Small intestine (tissue), 7 donors: ENCODE measurements around the gene ST6GAL1. TPM values are rescaled to one million over a fixed set of nuclear protein-coding genes. Genes with fewer than 3 reads are reported as not detected.

Experiments used
- DNase-seq, 2 donors: peaks; one replicate each; pipeline versions ENCODE4 v3.0.0 to v3.0.0-alpha.2; 2013
- FAIRE-seq: peaks from 2 replicates; lab custom pipeline; 2012; peaks lifted over from hg19 to GRCh38; lab: Jason Lieb, UNC
- H3K27ac ChIP-seq, 3 donors: one replicate each; pipeline ENCODE4 v1.5.1; 2013; ENCODE audit warnings: low read length in 2 of 3, mild to moderate bottlenecking in 2 of 3, control low read depth in 1 of 3, inconsistent platforms in 1 of 3, low read depth in 1 of 3, moderate library complexity in 1 of 3
- H3K27me3 ChIP-seq, 3 donors: one replicate each; pipeline ENCODE4 v1.6.1; 2013; ENCODE audit warnings: low read length in 3 of 3, inconsistent platforms in 1 of 3; ENCODE audit not compliant: control insufficient read depth in 3 of 3, insufficient read depth in 3 of 3
- H3K36me3 ChIP-seq, 3 donors: one replicate each; pipeline ENCODE4 v1.6.1; 2013; ENCODE audit warnings: low read length in 3 of 3, inconsistent platforms in 1 of 3, low read depth in 1 of 3, mild to moderate bottlenecking in 1 of 3, moderate library complexity in 1 of 3; ENCODE audit not compliant: control insufficient read depth in 3 of 3, insufficient read depth in 2 of 3
- H3K4me1 ChIP-seq, 3 donors: one replicate each; pipeline ENCODE4 v1.6.1; 2013; ENCODE audit warnings: low read length in 2 of 3, inconsistent platforms in 1 of 3, low read depth in 1 of 3, mild to moderate bottlenecking in 1 of 3, moderate library complexity in 1 of 3; ENCODE audit not compliant: control insufficient read depth in 3 of 3, insufficient read depth in 2 of 3
- H3K4me3 ChIP-seq, 3 donors: one replicate each; pipeline ENCODE4 v1.5.1; 2013; ENCODE audit warnings: low read length in 3 of 3, control low read depth in 1 of 3, inconsistent platforms in 1 of 3, low read depth in 1 of 3, mild to moderate bottlenecking in 1 of 3, moderate library complexity in 1 of 3
- H3K9me3 ChIP-seq, 2 donors: one replicate each; pipeline ENCODE4 v1.6.1; 2013; ENCODE audit warnings: low read depth in 1 of 2, low read length in 1 of 2; ENCODE audit not compliant: control insufficient read depth in 2 of 2, insufficient read depth in 1 of 2
- WGBS, 3 donors: extraction: QIAGEN DNeasy Blood & Tissue Kit; methylation state at CpG; one replicate each; pipeline ENCODE4 v1.1.7; 2013; 5-methylcytosine and 5-hydroxymethylcytosine counted together
- polyA plus RNA-seq, 4 donors: library from polyadenylated mRNA; stranded (reverse) in 3 of 4; unstranded in 1 of 4; fragments of 200-250 nt in 3 of 4; fragments of 120-200 nt in 1 of 4; gene quantifications; one replicate each; pipeline versions ENCODE4 v1.2.1 to v1.2.3, GENCODE V29; 2013
- donor health status: healthy with polysubstance abuse.
- donor health status: control.
- donor health status: control.
- donor health status: Bipolar disorder and iron deficiency.
- donor health status: healthy.

The ST6GAL1 gene
- polyA plus RNA-seq, 4 donors, result 0.45 to 219 (median 11.0) TPM

- 93 to 99% (median 96%) methylated on average over 6 to 7 of the region's 7 CpGs for WGBS, 3 donors
- Histone ChIP-seq H3K4me3 (no peak overlapping the region), H3K27me3 (no peaks in the 10 kb centered on the region), H3K27ac (no peak overlapping the region), H3K9me3 (peaks cover 0 to 3% of the 10 kb centered on the region in 2 donors), H3K36me3 (peaks cover 0 to 26% (median 0%) of the 10 kb centered on the region in 3 donors), H3K4me1 (peaks cover 0 to 35% (median 0%) of the 10 kb centered on the region in 3 donors)
- FAIRE-seq (no peak), DNase-seq (no peak)
Observed at GRCh38 chr3:187069857-187070516, 139.7 kb downstream of the ST6GAL1 start.

- peaks cover 0 to 3% of the 10 kb centered on the region in 2 donors for H3K9me3 ChIP-seq
- peaks cover 0 to 35% (median 0%) of the 10 kb centered on the region in 3 donors for H3K4me1 ChIP-seq
- H3K27ac ChIP-seq, result peak overlapping the region in 2 of 3 donors; percentile 30 to 75
- no peak for FAIRE-seq
- 79 to 91% (median 91%) methylated on average over 3 of the region's 3 CpGs for WGBS, 3 donors
- no peaks in the 10 kb centered on the region for H3K27me3 ChIP-seq
- H3K4me3 ChIP-seq, result no peak overlapping the region
- H3K36me3 ChIP-seq, result peaks cover 0 to 36% (median 0%) of the 10 kb centered on the region in 3 donors
- DNase-seq, result no peak
Observed at GRCh38 chr3:187072102-187072501, 141.8 kb downstream of the ST6GAL1 start.

GRCh38 chr3:187072511-187072910, 142.2 kb downstream of the ST6GAL1 start:
- H3K4me1 ChIP-seq, result peaks cover 0 to 35% (median 0%) of the 10 kb centered on the region in 3 donors
- 79 to 82% (median 82%) methylated on average over 5 of the region's 5 CpGs for WGBS, 3 donors
- H3K36me3 ChIP-seq, result peaks cover 0 to 40% (median 0%) of the 10 kb centered on the region in 3 donors
- no peak for FAIRE-seq
- H3K27ac ChIP-seq, result peak overlapping the region in 2 of 3 donors; percentile 30 to 75
- peaks cover 0 to 3% of the 10 kb centered on the region in 2 donors for H3K9me3 ChIP-seq
- H3K27me3 ChIP-seq, result no peaks in the 10 kb centered on the region
- DNase-seq, result peak in 1 of 2 donors; percentile 79
- no peak overlapping the region for H3K4me3 ChIP-seq

GRCh38 chr3:187073581-187074098, 143.3 kb downstream of the ST6GAL1 start:
- H3K27ac ChIP-seq, result peak overlapping the region in 1 of 3 donors; percentile 75
- no peak overlapping the region for H3K4me3 ChIP-seq
- H3K9me3 ChIP-seq, result peaks cover 0 to 3% of the 10 kb centered on the region in 2 donors
- FAIRE-seq, result no peak
- 86 to 93% (median 90%) methylated on average over 5 of the region's 5 CpGs for WGBS, 3 donors
- DNase-seq, result peak in 1 of 2 donors; percentile 62
- peaks cover 0 to 43% (median 0%) of the 10 kb centered on the region in 3 donors for H3K36me3 ChIP-seq
- peaks cover 0 to 31% (median 0%) of the 10 kb centered on the region in 3 donors for H3K4me1 ChIP-seq
- H3K27me3 ChIP-seq, result no peaks in the 10 kb centered on the region

GRCh38 chr3:187074846-187075245, 144.5 kb downstream of the ST6GAL1 start:
- H3K27me3 ChIP-seq, result no peaks in the 10 kb centered on the region
- DNase-seq, result no peak
- peaks cover 0 to 1% of the 10 kb centered on the region in 2 donors for H3K9me3 ChIP-seq
- no peak overlapping the region for H3K27ac ChIP-seq
- peaks cover 0 to 26% (median 0%) of the 10 kb centered on the region in 3 donors for H3K4me1 ChIP-seq
- H3K36me3 ChIP-seq, result peaks cover 0 to 47% (median 0%) of the 10 kb centered on the region in 3 donors
- no peak for FAIRE-seq
- no peak overlapping the region for H3K4me3 ChIP-seq

- Histone ChIP-seq H3K4me1 (peaks cover 0 to 26% (median 0%) of the 10 kb centered on the region in 3 donors), H3K27me3 (no peaks in the 10 kb centered on the region), H3K27ac (no peak overlapping the region), H3K9me3 (no peaks in the 10 kb centered on the region), H3K4me3 (no peak overlapping the region), H3K36me3 (peaks cover 0 to 45% (median 0%) of the 10 kb centered on the region in 3 donors)
- 93 to 97% (median 94%) methylated on average over 6 of the region's 6 CpGs for WGBS, 3 donors
- no peak for FAIRE-seq
- no peak for DNase-seq
Observed at GRCh38 chr3:187076297-187076696, 146.0 kb downstream of the ST6GAL1 start.

- H3K4me1 ChIP-seq, result peaks cover 0 to 21% (median 0%) of the 10 kb centered on the region in 3 donors
- no peak for FAIRE-seq
Observed at GRCh38 chr3:187077085-187077484, 146.8 kb downstream of the ST6GAL1 start.

GRCh38 chr3:187077537-187077936, 147.2 kb downstream of the ST6GAL1 start:
- no peak overlapping the region for H3K27ac ChIP-seq
- no peaks in the 10 kb centered on the region for H3K27me3 ChIP-seq
- no peaks in the 10 kb centered on the region for H3K9me3 ChIP-seq
- DNase-seq (no peak), FAIRE-seq (no peak)
- peaks cover 0 to 42% (median 0%) of the 10 kb centered on the region in 3 donors for H3K36me3 ChIP-seq
- 88 to 92% (median 91%) methylated on average over 5 of the region's 5 CpGs for WGBS, 3 donors
- H3K4me3 ChIP-seq, result no peak overlapping the region
- H3K4me1 ChIP-seq, result peaks cover 0 to 17% (median 0%) of the 10 kb centered on the region in 3 donors

More at GRCh38 chr3:187077085-187077484, 146.8 kb downstream of the ST6GAL1 start:
- Histone ChIP-seq H3K36me3 (peaks cover 0 to 43% (median 0%) of the 10 kb centered on the region in 3 donors), H3K27ac (no peak overlapping the region), H3K9me3 (no peaks in the 10 kb centered on the region), H3K27me3 (no peaks in the 10 kb centered on the region), H3K4me3 (no peak overlapping the region)
- 83 to 92% (median 89%) methylated on average over 3 of the region's 3 CpGs for WGBS, 3 donors
- DNase-seq, result no peak
